GM20000 (cell line): ENCODE measurements around the gene FAM184B.

Experiments used
- DNase-seq: peaks from one replicate; pipeline ENCODE4 v3.0.0; 2012; ENCODE audit warnings: low spot score
- TF ChIP-seq, protein P1 (sequence below): IDR thresholded peaks from 2 replicates; pipeline ENCODE4 v1.5.1; 2012; ENCODE audit warnings: mild to moderate bottlenecking, control low read depth; ENCODE audit errors: extremely low read depth, missing control alignments

Gene FAM184B

DNA sequence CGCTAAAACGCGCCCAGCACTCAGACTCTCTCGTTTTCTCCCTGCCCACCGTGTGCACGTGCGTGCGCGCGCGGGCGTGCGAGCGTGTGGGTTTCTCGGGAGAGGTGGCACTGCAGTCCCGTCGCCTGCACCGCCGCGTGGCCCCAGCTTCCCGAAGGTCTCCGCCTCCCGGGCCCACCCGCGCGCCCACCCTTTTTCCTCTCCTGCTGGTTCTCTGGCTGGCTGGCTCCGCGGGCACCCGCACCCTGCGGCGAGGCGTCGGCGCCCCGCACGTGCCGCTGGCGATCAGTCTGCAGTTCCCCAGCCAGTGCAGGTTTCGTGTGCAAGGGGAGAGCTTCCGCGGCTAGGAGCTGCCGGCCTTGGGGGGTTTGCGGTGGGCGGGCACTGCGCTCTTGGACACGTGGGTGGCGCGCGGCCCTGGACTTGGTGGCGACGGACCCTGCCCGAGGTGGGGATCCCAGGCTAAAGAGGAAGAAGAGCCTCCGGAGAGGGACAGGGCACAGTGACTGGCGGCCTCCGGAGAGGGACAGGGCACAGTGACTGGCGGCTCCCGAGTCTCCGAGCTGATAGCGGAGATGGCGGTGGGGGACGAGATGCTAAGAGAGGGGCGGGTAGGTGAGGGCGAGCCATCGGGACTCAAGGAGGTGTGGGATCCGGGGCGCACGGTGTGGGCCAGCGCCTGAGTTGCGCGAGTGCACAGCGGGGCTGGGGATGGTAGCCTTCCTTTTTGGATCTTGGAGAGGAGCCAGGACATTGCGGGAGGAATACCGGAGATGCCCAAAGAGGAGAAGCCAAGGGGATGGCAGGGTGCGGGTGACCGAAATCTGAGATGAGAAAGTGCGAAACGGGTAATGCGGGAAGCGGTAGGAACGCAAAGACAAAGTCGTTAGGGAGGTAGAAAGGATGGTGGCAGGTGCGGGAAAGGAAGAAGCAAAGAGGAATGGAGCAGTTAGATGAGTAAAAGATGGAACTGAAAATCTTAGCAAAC, at the start of gene FAM184B:
Gene FAM184B, minus strand, starts transcription at position 322 of the 988 bp plus-strand sequence. CDS start 322 bp downstream, outside the sequence.
- DNase-seq = no peak
- TF ChIP-seq, protein P1, sequence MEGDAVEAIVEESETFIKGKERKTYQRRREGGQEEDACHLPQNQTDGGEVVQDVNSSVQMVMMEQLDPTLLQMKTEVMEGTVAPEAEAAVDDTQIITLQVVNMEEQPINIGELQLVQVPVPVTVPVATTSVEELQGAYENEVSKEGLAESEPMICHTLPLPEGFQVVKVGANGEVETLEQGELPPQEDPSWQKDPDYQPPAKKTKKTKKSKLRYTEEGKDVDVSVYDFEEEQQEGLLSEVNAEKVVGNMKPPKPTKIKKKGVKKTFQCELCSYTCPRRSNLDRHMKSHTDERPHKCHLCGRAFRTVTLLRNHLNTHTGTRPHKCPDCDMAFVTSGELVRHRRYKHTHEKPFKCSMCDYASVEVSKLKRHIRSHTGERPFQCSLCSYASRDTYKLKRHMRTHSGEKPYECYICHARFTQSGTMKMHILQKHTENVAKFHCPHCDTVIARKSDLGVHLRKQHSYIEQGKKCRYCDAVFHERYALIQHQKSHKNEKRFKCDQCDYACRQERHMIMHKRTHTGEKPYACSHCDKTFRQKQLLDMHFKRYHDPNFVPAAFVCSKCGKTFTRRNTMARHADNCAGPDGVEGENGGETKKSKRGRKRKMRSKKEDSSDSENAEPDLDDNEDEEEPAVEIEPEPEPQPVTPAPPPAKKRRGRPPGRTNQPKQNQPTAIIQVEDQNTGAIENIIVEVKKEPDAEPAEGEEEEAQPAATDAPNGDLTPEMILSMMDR = no peak

DNA sequence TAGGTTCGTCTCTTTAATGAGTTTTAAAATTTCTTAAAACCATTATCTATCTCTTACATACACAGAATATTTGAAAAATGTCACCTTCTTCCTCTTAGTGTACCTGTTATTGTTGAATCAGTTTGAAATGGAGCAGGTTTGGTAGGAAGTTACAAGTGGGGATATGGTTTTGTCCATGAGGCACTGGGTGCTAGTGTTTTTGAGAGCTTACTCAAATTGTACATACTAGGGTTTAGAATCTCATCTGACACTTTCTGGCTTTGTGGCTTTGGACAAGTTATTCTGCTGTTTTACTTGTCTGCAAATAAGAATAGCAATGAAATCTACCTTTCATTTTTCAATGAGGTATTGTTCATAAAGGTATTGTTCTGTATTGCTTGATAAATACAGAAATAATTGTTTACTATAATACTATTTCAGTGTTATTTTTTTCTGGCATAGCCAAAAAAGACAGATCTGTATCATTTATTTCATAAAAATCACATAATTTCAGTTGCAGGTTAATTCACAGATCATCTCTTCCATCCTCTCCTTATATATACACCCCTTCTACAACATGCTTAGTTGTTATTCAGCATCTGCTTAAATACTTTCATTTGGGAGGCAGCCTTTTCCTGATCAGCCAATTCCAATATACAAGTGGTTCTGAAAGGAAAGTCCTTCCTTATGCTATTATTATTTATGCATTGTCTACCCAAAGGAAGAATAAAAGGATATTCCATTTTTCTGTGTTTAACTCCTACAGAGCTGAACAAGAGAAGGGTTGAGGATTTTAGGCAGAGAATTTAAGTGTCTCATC, 42.6 kb upstream of the FAM184B start:
- TF ChIP-seq, protein P1 = no peak

GRCh38 chr4:17817027-17817426, 35.6 kb upstream of the FAM184B start:
- TF ChIP-seq, protein P1 = peak; percentile 37
- peak; percentile 33 for DNase-seq

More for the DNA sequence above, 42.6 kb upstream of the FAM184B start:
- DNase-seq = no peak

GRCh38 chr4:17816142-17816541, 34.7 kb upstream of the FAM184B start:
- no peak for DNase-seq
- TF ChIP-seq, protein P1 = no peak

GRCh38 chr4:17814140-17814539, 32.7 kb upstream of the FAM184B start:
- DNase-seq = no peak
- TF ChIP-seq, protein P1 = no peak

- DNase-seq = no peak
- TF ChIP-seq, protein P1 = no peak
These were observed 31.4 kb upstream of the FAM184B start for GRCh38 chr4:17812801-17813200.

DNA sequence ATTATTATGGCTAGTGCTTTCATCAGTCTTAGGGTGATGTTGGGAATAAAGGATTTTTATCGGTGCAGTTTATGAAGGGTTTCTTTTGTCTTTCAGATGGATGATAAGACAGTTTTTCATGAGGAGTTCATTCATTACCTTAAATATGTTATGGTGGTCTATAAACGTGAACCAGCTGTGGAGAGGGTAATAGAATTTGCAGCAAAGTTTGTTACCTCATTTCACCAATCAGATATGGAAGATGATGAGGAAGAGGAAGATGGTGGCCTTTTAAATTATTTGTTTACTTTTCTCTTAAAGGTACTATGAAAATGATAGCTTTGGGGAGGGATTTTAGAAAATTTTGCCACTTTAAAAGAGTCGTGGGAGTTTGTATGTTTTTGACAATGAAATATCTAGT, 30.7 kb upstream of the FAM184B start:
- TF ChIP-seq, protein P1 = no peak
- DNase-seq = no peak
